Measurements from ENCODE around the gene KSR1. TPM values are rescaled to one million over a fixed set of nuclear protein-coding genes. Genes with fewer than 3 reads are reported as not detected.

Gene KSR1
- total RNA-seq, 2 donors from 2014 or later: 7.9 to 10.2 TPM

DNA sequence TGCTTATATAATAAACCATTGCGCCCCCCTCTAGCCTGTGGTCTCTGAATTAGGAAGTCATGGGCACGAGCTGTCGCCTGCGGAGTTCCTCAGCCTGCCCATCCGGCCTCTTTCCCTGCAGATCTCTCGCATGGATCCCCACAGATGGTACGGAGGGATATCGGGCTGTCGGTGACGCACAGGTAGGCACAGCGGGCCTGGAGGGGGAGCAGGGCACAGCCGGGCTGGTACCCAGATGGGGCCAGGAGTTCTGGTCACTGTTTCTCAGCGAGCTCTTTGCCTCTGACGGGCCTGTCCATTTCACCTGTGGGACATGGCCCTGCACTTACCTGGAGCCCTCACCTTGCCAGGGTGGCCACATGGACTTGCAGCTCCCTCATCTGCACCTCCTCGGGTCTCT lies 132.1 kb downstream of the KSR1 start:
- no peak for DNase-seq (ENCODE audit: low spot score)
- peaks cover 13% of the 10 kb centered on the region for H3K36me3 ChIP-seq
- TF ChIP-seq CTCF (IDR thresholded peaks at IDR 0.05): no peak

DNA sequence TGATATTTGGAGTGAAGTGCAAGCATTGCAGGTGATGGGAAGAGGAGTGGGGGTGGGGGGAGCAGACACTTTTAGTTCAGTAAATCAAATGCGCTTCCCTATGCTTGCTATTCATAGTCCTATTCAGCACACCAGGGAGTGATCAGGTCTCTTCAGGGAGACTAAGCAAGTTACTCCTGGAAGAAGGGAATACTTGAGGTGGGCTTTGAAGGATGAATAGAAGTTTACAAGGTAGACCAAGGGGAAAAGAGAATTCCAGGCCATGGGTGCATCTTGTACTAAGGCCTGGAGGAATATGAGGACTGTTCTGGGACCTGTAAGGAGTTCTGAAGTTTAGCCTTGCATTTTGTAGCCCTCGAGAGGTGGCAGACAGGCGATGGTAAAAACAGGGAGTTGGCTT lies 134.6 kb downstream of the KSR1 start:
- DNase-seq (ENCODE audit: low spot score): no peak
- no peak overlapping the region for H3K27ac ChIP-seq
- no peaks in the 10 kb centered on the region for H3K9me3 ChIP-seq
- no peaks in the 10 kb centered on the region for H3K27me3 ChIP-seq
- peaks cover 7% of the 10 kb centered on the region for H3K36me3 ChIP-seq
- TF ChIP-seq CTCF (IDR thresholded peaks at IDR 0.05): no peak
- H3K4me3 ChIP-seq: no peak overlapping the region
- H3K4me1 ChIP-seq: no peaks in the 10 kb centered on the region

More for the DNA sequence above, 132.1 kb downstream of the KSR1 start:
- H3K27ac ChIP-seq: no peak overlapping the region
- no peaks in the 10 kb centered on the region for H3K9me3 ChIP-seq
- no peak overlapping the region for H3K4me3 ChIP-seq
- H3K4me1 ChIP-seq: no peaks in the 10 kb centered on the region
- no peaks in the 10 kb centered on the region for H3K27me3 ChIP-seq

GRCh38 chr17:27591986-27592385 lies 135.7 kb downstream of the KSR1 start:
- DNase-seq (ENCODE audit: low spot score): no peak
- Histone ChIP-seq H3K9me3 (no peaks in the 10 kb centered on the region), H3K27ac (no peak overlapping the region), H3K4me1 (no peaks in the 10 kb centered on the region), H3K4me3 (no peak overlapping the region), H3K36me3 (peaks cover 4% of the 10 kb centered on the region), H3K27me3 (no peaks in the 10 kb centered on the region)
- no peak for TF ChIP-seq CTCF (IDR thresholded peaks at IDR 0.05)

DNA sequence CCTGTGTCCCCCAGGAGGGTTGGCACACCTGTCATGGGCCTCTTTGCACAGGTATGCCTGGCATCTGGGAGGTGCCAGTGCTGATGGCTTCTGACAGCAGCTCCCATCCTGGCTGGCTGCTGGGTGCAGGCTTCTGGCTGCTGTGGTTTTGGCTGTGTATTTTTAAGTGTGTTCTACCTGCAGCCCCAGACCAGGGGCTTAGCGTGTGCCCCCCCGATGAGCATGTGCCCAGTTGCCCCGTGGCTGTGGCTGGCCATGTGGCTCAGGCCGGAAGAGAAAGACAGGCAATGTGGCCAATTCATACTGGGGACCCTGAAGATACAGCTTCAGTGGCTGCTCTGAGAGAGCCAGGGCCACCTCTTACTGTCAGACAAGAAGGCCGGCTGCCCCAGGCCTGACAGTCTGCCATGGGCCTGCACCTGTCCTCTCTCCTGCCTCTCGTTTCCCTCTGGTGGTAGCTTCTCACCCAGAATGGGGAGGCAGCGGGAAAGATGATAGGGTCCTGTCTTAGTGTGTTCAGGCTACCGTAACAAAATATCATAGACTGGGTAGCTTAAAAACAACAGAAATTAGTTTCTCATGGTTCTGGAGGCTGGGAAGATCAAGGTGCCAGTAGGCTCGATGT lies 137.1 kb downstream of the KSR1 start:
- no peak for TF ChIP-seq CTCF (IDR thresholded peaks at IDR 0.05)
- no peaks in the 10 kb centered on the region for H3K27me3 ChIP-seq
- peaks cover 4% of the 10 kb centered on the region for H3K36me3 ChIP-seq
- DNase-seq (ENCODE audit: low spot score): no peak
- H3K4me1 ChIP-seq: no peaks in the 10 kb centered on the region
- H3K9me3 ChIP-seq: no peaks in the 10 kb centered on the region
- no peak overlapping the region for H3K27ac ChIP-seq
- no peak overlapping the region for H3K4me3 ChIP-seq

- Histone ChIP-seq H3K4me1 (no peaks in the 10 kb centered on the region), H3K4me3 (no peak overlapping the region), H3K9me3 (no peaks in the 10 kb centered on the region), H3K27me3 (no peaks in the 10 kb centered on the region), H3K27ac (no peak overlapping the region), H3K36me3 (peaks cover 4% of the 10 kb centered on the region)
- no peak for DNase-seq (ENCODE audit: low spot score)
- no peak for TF ChIP-seq CTCF (IDR thresholded peaks at IDR 0.05)
These were observed 137.6 kb downstream of the KSR1 start for GRCh38 chr17:27593857-27594255.

- Histone ChIP-seq H3K36me3 (peaks cover 4% of the 10 kb centered on the region), H3K4me3 (no peak overlapping the region), H3K27ac (no peak overlapping the region), H3K9me3 (no peaks in the 10 kb centered on the region), H3K4me1 (no peaks in the 10 kb centered on the region), H3K27me3 (no peaks in the 10 kb centered on the region)
- no peak for TF ChIP-seq CTCF (IDR thresholded peaks at IDR 0.05)
- no peak for DNase-seq (ENCODE audit: low spot score)
These were observed 139.0 kb downstream of the KSR1 start for GRCh38 chr17:27595208-27595607.
